Hematopoietic multipotent progenitor cell treated with erythropoietin and hydrocortisone succinate and interleukin-3 and kit ligand, for 8 days (in vitro differentiated cells): ENCODE measurements around the gene CCDC88A.

Source experiments
- DNase-seq: peaks from one replicate; pipeline ENCODE4 v3.0.0-alpha.2; 2015

CCDC88A gene

GRCh38 chr2:55422876-55423665, 3.4 kb upstream of the CCDC88A start:
- no peak for DNase-seq

GRCh38 chr2:55421326-55421725, 1.7 kb upstream of the CCDC88A start:
- DNase-seq = no peak

GRCh38 chr2:55420871-55421270, 1.2 kb upstream of the CCDC88A start:
- DNase-seq = no peak

- no peak for DNase-seq
These were observed 726 bp upstream of the CCDC88A start for GRCh38 chr2:55420439-55420725.

GRCh38 chr2:55419233-55419678, 400 bp downstream of the CCDC88A start:
- DNase-seq = peak; percentile 46

GRCh38 chr2:55418512-55419232, 984 bp downstream of the CCDC88A start:
- DNase-seq = peak; percentile 43

- DNase-seq = peak; percentile 23
These were observed 1.6 kb downstream of the CCDC88A start for GRCh38 chr2:55418072-55418471.

GRCh38 chr2:55416786-55417568, 2.7 kb downstream of the CCDC88A start:
- DNase-seq = peak; percentile 32

- DNase-seq = no peak
These were observed 4.4 kb downstream of the CCDC88A start for GRCh38 chr2:55415300-55415699.

- DNase-seq = peak; percentile 41
These were observed 10.5 kb downstream of the CCDC88A start for GRCh38 chr2:55408918-55409868.

GRCh38 chr2:55408098-55408882, 11.4 kb downstream of the CCDC88A start:
- peak; percentile 77 for DNase-seq

GRCh38 chr2:55405116-55405515, 14.5 kb downstream of the CCDC88A start:
- no peak for DNase-seq

- no peak for DNase-seq
These were observed 16.2 kb downstream of the CCDC88A start for GRCh38 chr2:55403256-55403998.

- no peak for DNase-seq
These were observed 18.5 kb downstream of the CCDC88A start for GRCh38 chr2:55401124-55401523.

GRCh38 chr2:55400332-55400731, 19.3 kb downstream of the CCDC88A start:
- DNase-seq = no peak

GRCh38 chr2:55399815-55400214, 19.8 kb downstream of the CCDC88A start:
- no peak for DNase-seq

- DNase-seq = no peak
These were observed 23.7 kb downstream of the CCDC88A start for GRCh38 chr2:55395724-55396605.

- DNase-seq = peak; percentile 77
These were observed 27.9 kb downstream of the CCDC88A start for GRCh38 chr2:55391615-55392242.

GRCh38 chr2:55391155-55391554, 28.5 kb downstream of the CCDC88A start:
- peak; percentile 60 for DNase-seq
